WTC11 (cell line): ENCODE results near the gene UBE2E1. TPM values are rescaled to one million over a fixed set of nuclear protein-coding genes. Genes with fewer than 3 reads are reported as not detected.

ENCODE experiments used
- ATAC-seq: fragments of 200-7000 bp; cut with Tn5 transposase; 2 replicates; pipeline ENCODE4 v1.10.0; 2021; ENCODE audit warnings: mild to moderate bottlenecking, moderate library complexity
- CTCF ChIA-PET: fragments of 300-600 bp; sonication (Branson Sonifier 250); formaldehyde crosslinking; loops from one replicate; lab custom pipeline; 2021; ENCODE audit warnings: antibody characterized with exemption; lab: Charles Lee
- POLR2A ChIA-PET: fragments of 350-600 bp; sonication (Branson Sonifier 250); formaldehyde crosslinking; loops from one replicate; lab custom pipeline; 2021; ENCODE audit warnings: antibody characterized with exemption; lab: Charles Lee
- DNase-seq: peaks from one replicate; pipeline ENCODE4 v3.0.0; 2021; ENCODE audit warnings: low spot score
- H3K27ac Mint-ChIP-seq: 2 replicates; pipeline ENCODE4 v1.8.0; 2021; ENCODE audit warnings: mixed read lengths
- H3K27me3 Mint-ChIP-seq: 2 replicates; pipeline ENCODE4 v1.8.0; 2021; ENCODE audit warnings: low read depth, mild to moderate bottlenecking, moderate library complexity, mixed read lengths
- H3K36me3 Mint-ChIP-seq: 2 replicates; pipeline ENCODE4 v1.8.0; 2021; ENCODE audit warnings: mixed read lengths
- H3K4me1 Mint-ChIP-seq: 2 replicates; pipeline ENCODE4 v1.8.0; 2022; ENCODE audit warnings: mixed read lengths
- H3K4me3 Mint-ChIP-seq: 2 replicates; pipeline ENCODE4 v1.8.0; 2021; ENCODE audit warnings: mild to moderate bottlenecking, moderate library complexity, mixed read lengths
- H3K9me3 Mint-ChIP-seq: 2 replicates; pipeline ENCODE4 v1.8.0; 2021; ENCODE audit warnings: mixed read lengths
- CBFB ChIP-seq: sonication (generic); formaldehyde crosslinking; IDR thresholded peaks from 2 replicates; pipeline ENCODE4 v1.8.1; 2022; ENCODE audit warnings: mild to moderate bottlenecking, low read depth, missing genetic modification reagents
- CREB1 ChIP-seq: sonication (generic); formaldehyde crosslinking; IDR thresholded peaks from 2 replicates; pipeline ENCODE4 v1.8.0; 2023; ENCODE audit warnings: mild to moderate bottlenecking, missing genetic modification reagents
- ETV6 ChIP-seq: sonication (generic); formaldehyde crosslinking; IDR thresholded peaks from 2 replicates; pipeline ENCODE4 v1.8.1; 2022; ENCODE audit warnings: mild to moderate bottlenecking, missing genetic modification reagents
- FOXJ3 ChIP-seq: sonication (generic); formaldehyde crosslinking; IDR thresholded peaks from 2 replicates; pipeline ENCODE4 v1.9.0; 2021; ENCODE audit warnings: missing genetic modification reagents, mild to moderate bottlenecking, borderline replicate concordance
- FOXK1 ChIP-seq: sonication (generic); formaldehyde crosslinking; IDR thresholded peaks from 2 replicates; pipeline ENCODE4 v1.8.0; 2022; ENCODE audit warnings: mild to moderate bottlenecking, moderate library complexity, missing genetic modification reagents
- IRF2 ChIP-seq: sonication (generic); formaldehyde crosslinking; IDR thresholded peaks from 2 replicates; pipeline ENCODE4 v1.8.0; 2022; ENCODE audit warnings: low read depth, missing genetic modification reagents, borderline replicate concordance
- JAZF1 ChIP-seq: fragments of 250-450 bp; sonication (Bioruptor Pico); IDR thresholded peaks from 2 replicates; pipeline ENCODE4 v1.9.0; 2021; ENCODE audit warnings: moderate library complexity, mild to moderate bottlenecking, inconsistent platforms
- NFATC4 ChIP-seq: fragments of 250-450 bp; sonication (Bioruptor Pico); IDR thresholded peaks from 2 replicates; pipeline ENCODE4 v1.9.0; 2021; ENCODE audit warnings: mild to moderate bottlenecking
- NR3C1 ChIP-seq: sonication (generic); formaldehyde crosslinking; conservative IDR thresholded peaks from 2 replicates; pipeline ENCODE4 v1.8.1; 2023; ENCODE audit warnings: low read depth, mild to moderate bottlenecking, missing genetic modification reagents
- OVOL2 ChIP-seq: fragments of 250-450 bp; sonication (Bioruptor Pico); IDR thresholded peaks from 2 replicates; pipeline ENCODE4 v1.9.0; 2021; ENCODE audit warnings: mild to moderate bottlenecking, borderline replicate concordance
- SMAD3 ChIP-seq: sonication (generic); formaldehyde crosslinking; IDR thresholded peaks from 2 replicates; pipeline ENCODE4 v1.8.0; 2022; ENCODE audit warnings: missing genetic modification reagents, mild to moderate bottlenecking, borderline replicate concordance
- SMAD4 ChIP-seq: sonication (generic); formaldehyde crosslinking; IDR thresholded peaks from 2 replicates; pipeline ENCODE4 v1.8.0; 2022; ENCODE audit warnings: mild to moderate bottlenecking, missing genetic modification reagents
- ZNF121 ChIP-seq: sonication (generic); formaldehyde crosslinking; IDR thresholded peaks from 2 replicates; pipeline ENCODE4 v1.8.0; 2023; ENCODE audit warnings: missing genetic modification reagents
- ZNF138 ChIP-seq: sonication (generic); formaldehyde crosslinking; conservative IDR thresholded peaks from 2 replicates; pipeline ENCODE4 v1.8.1; 2022; ENCODE audit warnings: mild to moderate bottlenecking, moderate library complexity, missing genetic modification reagents
- ZNF219 ChIP-seq: sonication (generic); formaldehyde crosslinking; IDR thresholded peaks from 2 replicates; pipeline ENCODE4 v1.8.0; 2023; ENCODE audit warnings: missing genetic modification reagents, mild to moderate bottlenecking, borderline replicate concordance
- ZNF232 ChIP-seq: sonication (generic); formaldehyde crosslinking; IDR thresholded peaks from 2 replicates; pipeline ENCODE4 v1.8.0; 2022; ENCODE audit warnings: mild to moderate bottlenecking, missing genetic modification reagents
- total RNA-seq: library from RNA; stranded (reverse); gene quantifications from 3 replicates; pipeline ENCODE4 v1.2.3, GENCODE V29; 2021
- TF ChIP-seq, protein P1 (sequence below): fragments of 250-450 bp; sonication (Bioruptor Pico); IDR thresholded peaks from 2 replicates; pipeline ENCODE4 v1.9.0; 2021; ENCODE audit warnings: mild to moderate bottlenecking
- TF ChIP-seq, protein P2 (sequence below): fragments of 250-450 bp; sonication (Bioruptor Pico); IDR thresholded peaks from 2 replicates; pipeline ENCODE4 v1.9.0; 2021; ENCODE audit warnings: mild to moderate bottlenecking
- TF ChIP-seq, protein P3 (sequence below): sonication (generic); formaldehyde crosslinking; IDR thresholded peaks from 2 replicates; pipeline ENCODE4 v1.8.1; 2022; ENCODE audit warnings: mild to moderate bottlenecking, missing genetic modification reagents, moderate library complexity, borderline replicate concordance
- TF ChIP-seq, protein P4 (sequence below): sonication (generic); formaldehyde crosslinking; IDR thresholded peaks from 2 replicates; pipeline ENCODE4 v1.8.1; 2023; ENCODE audit warnings: mild to moderate bottlenecking, missing genetic modification reagents
- TF ChIP-seq, protein P5 (sequence below): sonication (generic); formaldehyde crosslinking; IDR thresholded peaks from 2 replicates; pipeline ENCODE4 v1.8.0; 2022; ENCODE audit warnings: mild to moderate bottlenecking, missing genetic modification reagents

The UBE2E1 gene
- total RNA-seq, 1 experiment from 2014 or later: 121 TPM

DNA sequence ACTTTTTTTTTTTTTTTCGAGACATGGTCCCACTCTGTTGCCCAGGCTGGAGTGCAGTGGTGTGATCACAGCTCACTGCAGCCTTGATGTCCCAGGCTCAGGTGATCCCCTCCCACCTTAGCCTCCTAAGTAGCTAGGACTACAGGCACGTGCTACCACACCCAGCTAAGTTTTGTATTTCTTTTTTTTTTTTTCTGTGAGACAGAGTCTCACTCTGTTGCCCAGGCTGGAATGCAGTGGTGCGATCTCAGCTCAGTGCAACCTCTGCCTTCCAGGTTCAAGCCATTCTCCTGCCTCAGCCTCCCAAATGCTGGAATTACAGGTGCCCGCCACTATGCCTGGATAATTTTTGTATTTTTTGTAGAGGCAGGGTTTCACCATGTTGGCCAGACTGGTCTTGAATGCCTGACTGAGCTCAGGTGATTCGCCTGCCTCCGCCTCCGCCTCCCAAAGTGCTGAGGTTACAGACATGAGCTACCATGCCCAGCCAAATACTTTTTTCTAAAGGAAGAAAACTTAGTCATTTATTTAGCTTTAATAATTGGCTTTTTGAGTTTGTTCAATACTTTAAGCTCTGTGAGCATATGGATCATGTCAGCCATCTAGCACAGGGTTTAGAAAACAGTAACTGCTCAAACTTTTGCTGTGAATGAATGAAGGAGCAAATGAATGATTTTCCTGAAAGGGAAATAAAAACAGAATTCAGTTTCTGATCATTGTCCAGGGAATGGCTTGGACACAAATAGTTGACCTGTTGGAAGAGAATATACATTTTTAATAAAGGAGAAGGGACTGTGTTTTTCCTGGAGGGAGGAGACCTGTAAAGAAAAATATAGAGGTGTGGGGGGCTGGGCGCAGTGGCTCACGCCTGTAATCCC is 26.0 kb downstream of the UBE2E1 start:
- H3K27ac Mint-ChIP-seq: no peak overlapping the region; the same call in 1 of the 2 replicates
- H3K36me3 Mint-ChIP-seq: no peaks in the 10 kb centered on the region
- H3K4me1 Mint-ChIP-seq: peaks cover 54% of the 10 kb centered on the region
- no peaks in the 10 kb centered on the region for H3K27me3 Mint-ChIP-seq
- no peak for ATAC-seq
- ChIA-PET POLR2A (interaction anchor here (1.1 kb wide), 1 partner anchor 25 kb away, joined by 3 read pairs; no protein-coding TSS in a partner anchor), CTCF (interaction anchor here (0.7 to 1.9 kb wide), 7 partner anchors 25 to 657 kb away, joined by 3 to 6 read pairs (median 3); no protein-coding TSS in a partner anchor)
- TF ChIP-seq, protein P1, sequence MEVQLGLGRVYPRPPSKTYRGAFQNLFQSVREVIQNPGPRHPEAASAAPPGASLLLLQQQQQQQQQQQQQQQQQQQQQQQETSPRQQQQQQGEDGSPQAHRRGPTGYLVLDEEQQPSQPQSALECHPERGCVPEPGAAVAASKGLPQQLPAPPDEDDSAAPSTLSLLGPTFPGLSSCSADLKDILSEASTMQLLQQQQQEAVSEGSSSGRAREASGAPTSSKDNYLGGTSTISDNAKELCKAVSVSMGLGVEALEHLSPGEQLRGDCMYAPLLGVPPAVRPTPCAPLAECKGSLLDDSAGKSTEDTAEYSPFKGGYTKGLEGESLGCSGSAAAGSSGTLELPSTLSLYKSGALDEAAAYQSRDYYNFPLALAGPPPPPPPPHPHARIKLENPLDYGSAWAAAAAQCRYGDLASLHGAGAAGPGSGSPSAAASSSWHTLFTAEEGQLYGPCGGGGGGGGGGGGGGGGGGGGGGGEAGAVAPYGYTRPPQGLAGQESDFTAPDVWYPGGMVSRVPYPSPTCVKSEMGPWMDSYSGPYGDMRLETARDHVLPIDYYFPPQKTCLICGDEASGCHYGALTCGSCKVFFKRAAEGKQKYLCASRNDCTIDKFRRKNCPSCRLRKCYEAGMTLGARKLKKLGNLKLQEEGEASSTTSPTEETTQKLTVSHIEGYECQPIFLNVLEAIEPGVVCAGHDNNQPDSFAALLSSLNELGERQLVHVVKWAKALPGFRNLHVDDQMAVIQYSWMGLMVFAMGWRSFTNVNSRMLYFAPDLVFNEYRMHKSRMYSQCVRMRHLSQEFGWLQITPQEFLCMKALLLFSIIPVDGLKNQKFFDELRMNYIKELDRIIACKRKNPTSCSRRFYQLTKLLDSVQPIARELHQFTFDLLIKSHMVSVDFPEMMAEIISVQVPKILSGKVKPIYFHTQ (CRISPR knock-in tag): no peak
- TF ChIP-seq CBFB (CRISPR knock-in tag) (no peak), ZNF121 (CRISPR knock-in tag) (peak; percentile 58; the same call in 1 of the 2 replicates), ZNF219 (CRISPR knock-in tag) (no peak)
- H3K9me3 Mint-ChIP-seq: no peaks in the 10 kb centered on the region
- H3K4me3 Mint-ChIP-seq: no peak overlapping the region
- DNase-seq: no peak

DNA sequence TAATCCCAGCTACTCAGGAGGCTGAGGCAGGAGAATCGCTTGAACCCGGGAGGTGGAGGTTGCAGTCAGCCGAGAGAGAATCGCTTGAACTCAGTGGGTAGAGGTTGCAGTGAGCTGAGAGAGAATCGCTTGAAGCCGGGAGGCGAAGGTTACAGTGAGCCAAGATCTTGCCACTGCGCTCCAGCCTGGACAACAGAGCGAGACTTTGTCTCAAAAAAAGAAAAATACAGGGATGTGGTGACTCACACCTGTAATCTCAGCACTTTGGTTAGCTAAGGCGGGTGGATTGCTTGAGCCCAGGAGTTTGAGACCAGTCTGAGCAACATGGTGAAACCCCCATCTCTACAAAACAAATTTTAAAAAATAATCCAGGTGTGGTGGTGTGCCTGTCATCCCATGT is 26.8 kb downstream of the UBE2E1 start:
- Mint-ChIP-seq H3K27ac (no peak overlapping the region; the same call in 1 of the 2 replicates), H3K36me3 (no peaks in the 10 kb centered on the region), H3K9me3 (no peaks in the 10 kb centered on the region), H3K27me3 (no peaks in the 10 kb centered on the region), H3K4me1 (peaks cover 58% of the 10 kb centered on the region), H3K4me3 (no peak overlapping the region)
- CTCF ChIA-PET: interaction anchor here (1.3 to 1.9 kb wide), 2 partner anchors 69 to 161 kb away, joined by 3 to 6 read pairs; no protein-coding TSS in a partner anchor
- DNase-seq (no peak), ATAC-seq (no peak)
- POLR2A ChIA-PET: no interaction called here
- TF ChIP-seq, protein P2, sequence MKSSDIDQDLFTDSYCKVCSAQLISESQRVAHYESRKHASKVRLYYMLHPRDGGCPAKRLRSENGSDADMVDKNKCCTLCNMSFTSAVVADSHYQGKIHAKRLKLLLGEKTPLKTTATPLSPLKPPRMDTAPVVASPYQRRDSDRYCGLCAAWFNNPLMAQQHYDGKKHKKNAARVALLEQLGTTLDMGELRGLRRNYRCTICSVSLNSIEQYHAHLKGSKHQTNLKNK (CRISPR knock-in tag): no peak
- TF ChIP-seq NFATC4 (CRISPR knock-in tag) (no peak), ZNF232 (CRISPR knock-in tag) (no peak), ZNF138 (no peak), CREB1 (CRISPR knock-in tag) (no peak), NR3C1 (CRISPR knock-in tag) (no peak), OVOL2 (no peak), SMAD4 (CRISPR knock-in tag) (no peak), ETV6 (CRISPR knock-in tag) (no peak)

DNA sequence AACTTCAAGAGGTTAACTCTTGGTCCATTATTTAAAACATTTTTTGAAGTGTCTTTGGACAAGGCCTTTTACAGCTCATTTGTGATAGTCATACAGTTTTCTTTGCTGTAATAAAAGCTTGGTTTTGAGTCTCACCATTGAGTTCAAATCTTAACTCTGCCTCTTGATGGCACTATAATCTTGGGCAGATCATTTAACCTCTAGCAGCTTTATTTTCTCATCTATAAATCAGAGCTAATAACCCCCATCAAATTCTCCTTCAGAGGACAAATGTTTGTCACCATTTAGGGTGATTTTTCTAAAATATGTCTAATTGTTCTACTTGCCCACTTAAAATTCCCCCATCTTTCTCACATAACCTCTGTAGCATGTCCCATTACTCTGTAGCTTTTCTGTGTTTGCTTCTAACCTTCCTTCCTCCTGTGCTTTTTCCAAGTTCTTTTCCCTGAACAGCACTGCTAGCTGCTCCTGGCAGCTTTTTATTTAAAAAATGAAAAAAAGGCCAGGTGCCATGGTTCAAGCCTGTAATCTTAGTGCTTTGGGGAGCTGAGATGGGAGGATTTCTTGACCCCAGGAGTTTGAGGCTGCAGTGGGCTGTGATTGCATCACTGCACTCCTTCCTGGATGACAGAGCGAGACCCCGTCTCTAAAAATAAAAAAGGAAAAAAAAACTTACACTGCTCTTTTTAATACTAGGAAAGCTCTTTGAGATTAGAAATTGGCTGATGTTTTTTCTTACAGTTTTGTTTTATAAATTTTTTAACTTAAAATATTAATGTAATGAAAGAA is 28.5 kb downstream of the UBE2E1 start:
- no peaks in the 10 kb centered on the region for H3K27me3 Mint-ChIP-seq
- peak overlapping the region; percentile 42; the same call in 1 of the 2 replicates for H3K27ac Mint-ChIP-seq
- ChIA-PET CTCF (interaction anchor here (0.5 to 3.2 kb wide), 18 partner anchors 15 to 455 kb away, joined by 3 to 17 read pairs (median 4); no protein-coding TSS in a partner anchor), POLR2A (interaction anchor here (0.5 to 1.3 kb wide), 5 partner anchors 16 to 89 kb away, joined by 3 to 11 read pairs (median 3); partner anchors contain the start of genes NKIRAS1 and RPL15)
- ATAC-seq: 0 out of 2 replicates have a peak, but pooled peaks have one; percentile 20
- no peaks in the 10 kb centered on the region for H3K9me3 Mint-ChIP-seq
- H3K4me3 Mint-ChIP-seq: no peak overlapping the region
- no peak for DNase-seq
- H3K36me3 Mint-ChIP-seq: no peaks in the 10 kb centered on the region
- peaks cover 53% of the 10 kb centered on the region for H3K4me1 Mint-ChIP-seq
- TF ChIP-seq IRF2 (CRISPR knock-in tag) (no peak), ETV6 (CRISPR knock-in tag) (no peak), FOXJ3 (CRISPR knock-in tag) (no peak), ZNF121 (CRISPR knock-in tag) (no peak), JAZF1 (no peak), FOXK1 (no peak), SMAD3 (CRISPR knock-in tag) (no peak)
- TF ChIP-seq, protein P3, sequence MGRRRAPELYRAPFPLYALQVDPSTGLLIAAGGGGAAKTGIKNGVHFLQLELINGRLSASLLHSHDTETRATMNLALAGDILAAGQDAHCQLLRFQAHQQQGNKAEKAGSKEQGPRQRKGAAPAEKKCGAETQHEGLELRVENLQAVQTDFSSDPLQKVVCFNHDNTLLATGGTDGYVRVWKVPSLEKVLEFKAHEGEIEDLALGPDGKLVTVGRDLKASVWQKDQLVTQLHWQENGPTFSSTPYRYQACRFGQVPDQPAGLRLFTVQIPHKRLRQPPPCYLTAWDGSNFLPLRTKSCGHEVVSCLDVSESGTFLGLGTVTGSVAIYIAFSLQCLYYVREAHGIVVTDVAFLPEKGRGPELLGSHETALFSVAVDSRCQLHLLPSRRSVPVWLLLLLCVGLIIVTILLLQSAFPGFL: no peak
- TF ChIP-seq, protein P4, sequence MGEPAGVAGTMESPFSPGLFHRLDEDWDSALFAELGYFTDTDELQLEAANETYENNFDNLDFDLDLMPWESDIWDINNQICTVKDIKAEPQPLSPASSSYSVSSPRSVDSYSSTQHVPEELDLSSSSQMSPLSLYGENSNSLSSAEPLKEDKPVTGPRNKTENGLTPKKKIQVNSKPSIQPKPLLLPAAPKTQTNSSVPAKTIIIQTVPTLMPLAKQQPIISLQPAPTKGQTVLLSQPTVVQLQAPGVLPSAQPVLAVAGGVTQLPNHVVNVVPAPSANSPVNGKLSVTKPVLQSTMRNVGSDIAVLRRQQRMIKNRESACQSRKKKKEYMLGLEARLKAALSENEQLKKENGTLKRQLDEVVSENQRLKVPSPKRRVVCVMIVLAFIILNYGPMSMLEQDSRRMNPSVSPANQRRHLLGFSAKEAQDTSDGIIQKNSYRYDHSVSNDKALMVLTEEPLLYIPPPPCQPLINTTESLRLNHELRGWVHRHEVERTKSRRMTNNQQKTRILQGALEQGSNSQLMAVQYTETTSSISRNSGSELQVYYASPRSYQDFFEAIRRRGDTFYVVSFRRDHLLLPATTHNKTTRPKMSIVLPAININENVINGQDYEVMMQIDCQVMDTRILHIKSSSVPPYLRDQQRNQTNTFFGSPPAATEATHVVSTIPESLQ: no peak
- TF ChIP-seq, protein P5, sequence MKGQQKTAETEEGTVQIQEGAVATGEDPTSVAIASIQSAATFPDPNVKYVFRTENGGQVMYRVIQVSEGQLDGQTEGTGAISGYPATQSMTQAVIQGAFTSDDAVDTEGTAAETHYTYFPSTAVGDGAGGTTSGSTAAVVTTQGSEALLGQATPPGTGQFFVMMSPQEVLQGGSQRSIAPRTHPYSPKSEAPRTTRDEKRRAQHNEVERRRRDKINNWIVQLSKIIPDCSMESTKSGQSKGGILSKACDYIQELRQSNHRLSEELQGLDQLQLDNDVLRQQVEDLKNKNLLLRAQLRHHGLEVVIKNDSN (CRISPR knock-in tag): no peak
